OCI-LY7 (cell line): ENCODE data around the gene SPCS2.

ENCODE experiments used
- CTCF ChIP-seq: fragments of 200-600 bp; sonication (generic); conservative IDR thresholded peaks from 2 replicates; pipeline ENCODE4 v1.5.1; 2014; ENCODE audit warnings: mild to moderate bottlenecking, antibody characterized with exemption, low read length, moderate library complexity, mixed read lengths
- EZH2phosphoT487 ChIP-seq: fragments of 200-600 bp; sonication (generic); IDR thresholded peaks from 2 replicates; pipeline ENCODE4 v1.6.1; 2018; ENCODE audit warnings: low read depth, borderline replicate concordance, mild to moderate bottlenecking, mixed run types, antibody characterized with exemption, low read length, moderate library complexity, mixed read lengths

DNA sequence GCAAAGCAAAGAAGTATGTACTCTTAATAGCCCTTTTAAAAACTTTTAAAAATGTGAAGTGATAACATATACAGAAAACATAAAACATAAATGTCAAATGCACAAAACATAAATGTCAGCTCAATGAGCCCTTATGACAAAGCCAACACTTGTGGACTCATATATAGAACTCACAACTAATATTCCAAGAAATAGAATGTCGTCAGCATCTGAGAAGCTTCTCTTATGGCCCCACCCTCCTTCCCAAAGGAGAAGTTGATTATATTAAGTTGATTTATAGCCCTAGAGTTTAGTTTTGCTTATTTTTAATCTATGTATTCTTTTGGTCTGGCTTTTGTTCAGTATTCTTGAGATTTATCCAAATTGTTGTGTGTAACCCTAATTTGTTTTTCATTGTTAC, 53.5 kb downstream of the SPCS2 start:
- TF ChIP-seq CTCF (no peak), EZH2phosphoT487 (no peak)
